NCI-H128 (cell line): ENCODE measurements around the gene GABBR2.
"Not testable (repeated sequence)": the region's sequence is repeated elsewhere in the genome, so short reads cannot be mapped to it uniquely, and the experiment has no call there.

Experiments used
- DNase-seq: peaks from one replicate; lab custom pipeline; 2025; ENCODE audit not compliant: unreplicated experiment; lab: John Stamatoyannopoulos, UW

Gene GABBR2

GRCh38 chr9:98520221-98520960 lies 188.3 kb downstream of the GABBR2 start:
- no peak for DNase-seq

GRCh38 chr9:98519641-98520040 lies 189.1 kb downstream of the GABBR2 start:
- no peak for DNase-seq

- DNase-seq: no peak
Measured at GRCh38 chr9:98518556-98518955, 190.2 kb downstream of the GABBR2 start.

GRCh38 chr9:98517761-98518160 lies 191.0 kb downstream of the GABBR2 start:
- no peak for DNase-seq

- DNase-seq: no peak
Measured at GRCh38 chr9:98516897-98517503, 191.7 kb downstream of the GABBR2 start.

- no peak for DNase-seq
Measured at GRCh38 chr9:98516205-98516896, 192.4 kb downstream of the GABBR2 start.

GRCh38 chr9:98515506-98516204 lies 193.1 kb downstream of the GABBR2 start:
- no peak for DNase-seq

GRCh38 chr9:98514841-98515240 lies 193.9 kb downstream of the GABBR2 start:
- no peak for DNase-seq

GRCh38 chr9:98508217-98508919 lies 200.4 kb downstream of the GABBR2 start:
- not testable (repeated sequence) for DNase-seq

- DNase-seq: no peak
Measured at GRCh38 chr9:98506422-98507054, 202.2 kb downstream of the GABBR2 start.

- no peak for DNase-seq
Measured at GRCh38 chr9:98504298-98505282, 204.1 kb downstream of the GABBR2 start.

- DNase-seq: no peak
Measured at GRCh38 chr9:98503867-98504266, 204.9 kb downstream of the GABBR2 start.

GRCh38 chr9:98502976-98503325 lies 205.8 kb downstream of the GABBR2 start:
- DNase-seq: no peak

- DNase-seq: no peak
Measured at GRCh38 chr9:98502311-98502975, 206.3 kb downstream of the GABBR2 start.

GRCh38 chr9:98501819-98502218 lies 206.9 kb downstream of the GABBR2 start:
- DNase-seq: no peak

GRCh38 chr9:98501259-98501658 lies 207.5 kb downstream of the GABBR2 start:
- DNase-seq: not testable (repeated sequence)

GRCh38 chr9:98500337-98500919 lies 208.3 kb downstream of the GABBR2 start:
- DNase-seq: no peak

- no peak for DNase-seq
Measured at GRCh38 chr9:98495530-98495929, 213.2 kb downstream of the GABBR2 start.
